Measurements from ENCODE around the gene SCYGR5. TPM values are rescaled to one million over a fixed set of nuclear protein-coding genes. Genes with fewer than 3 reads are reported as not detected.

The SCYGR5 gene
- total and polyA plus RNA-seq, 10 donors = not detected

DNA sequence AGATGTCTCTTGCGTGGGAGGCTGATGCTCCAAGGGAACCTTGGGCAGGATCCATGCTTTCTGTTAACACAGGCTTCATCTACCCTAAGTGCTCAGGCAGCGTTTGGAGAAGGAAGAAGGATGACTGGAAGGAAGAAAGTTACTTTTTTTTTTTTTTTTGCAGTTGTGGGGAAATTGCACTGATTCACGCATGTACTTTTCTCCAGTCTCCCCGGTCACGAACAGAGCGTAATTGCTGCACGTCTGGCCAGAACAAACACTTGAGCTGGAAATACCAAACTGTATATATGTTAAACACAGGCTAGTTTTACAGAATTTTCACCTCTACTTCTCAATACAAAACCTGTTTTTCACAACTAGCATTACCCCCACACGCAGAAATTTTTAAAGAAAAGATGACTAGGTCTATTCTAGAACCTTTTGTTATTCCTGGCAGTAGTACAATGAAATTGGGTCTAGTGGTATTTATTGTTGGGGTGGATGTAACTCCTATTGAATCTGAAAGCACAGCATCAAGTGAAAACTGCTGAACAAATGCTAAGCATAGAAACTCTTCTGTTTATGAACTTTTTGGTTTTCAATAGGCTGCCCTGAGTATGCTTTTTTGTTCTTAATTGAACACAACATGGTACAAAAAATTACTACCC, 9.3 kb upstream of the SCYGR5 start:
- Histone ChIP-seq H3K9me3 (no peaks in the 10 kb centered on the region), H3K27ac (no peak overlapping the region), H3K4me1 (peaks cover 0 to 6% (median 2%) of the 10 kb centered on the region in 6 donors), H3K4me3 (no peak overlapping the region), H3K36me3 (no peaks in the 10 kb centered on the region), H3K27me3 (replicated peaks in 1 of 7) (no peaks in the 10 kb centered on the region)
- intact Hi-C loops (cut with DNase I; ENCODE audit: low total_unique reads) = loop anchor here (5.0 kb wide), 1 partner anchor 110 kb away; no protein-coding TSS in a partner anchor
- no peak for TF ChIP-seq POLR2A (IDR thresholded peaks at IDR 0.05)
- TF ChIP-seq, protein P1, sequence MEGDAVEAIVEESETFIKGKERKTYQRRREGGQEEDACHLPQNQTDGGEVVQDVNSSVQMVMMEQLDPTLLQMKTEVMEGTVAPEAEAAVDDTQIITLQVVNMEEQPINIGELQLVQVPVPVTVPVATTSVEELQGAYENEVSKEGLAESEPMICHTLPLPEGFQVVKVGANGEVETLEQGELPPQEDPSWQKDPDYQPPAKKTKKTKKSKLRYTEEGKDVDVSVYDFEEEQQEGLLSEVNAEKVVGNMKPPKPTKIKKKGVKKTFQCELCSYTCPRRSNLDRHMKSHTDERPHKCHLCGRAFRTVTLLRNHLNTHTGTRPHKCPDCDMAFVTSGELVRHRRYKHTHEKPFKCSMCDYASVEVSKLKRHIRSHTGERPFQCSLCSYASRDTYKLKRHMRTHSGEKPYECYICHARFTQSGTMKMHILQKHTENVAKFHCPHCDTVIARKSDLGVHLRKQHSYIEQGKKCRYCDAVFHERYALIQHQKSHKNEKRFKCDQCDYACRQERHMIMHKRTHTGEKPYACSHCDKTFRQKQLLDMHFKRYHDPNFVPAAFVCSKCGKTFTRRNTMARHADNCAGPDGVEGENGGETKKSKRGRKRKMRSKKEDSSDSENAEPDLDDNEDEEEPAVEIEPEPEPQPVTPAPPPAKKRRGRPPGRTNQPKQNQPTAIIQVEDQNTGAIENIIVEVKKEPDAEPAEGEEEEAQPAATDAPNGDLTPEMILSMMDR (IDR thresholded peaks at IDR 0.05 in 8 of 11, conservative IDR thresholded peaks at IDR 0.05 in 3 of 11) = no peak
- no peak for TF ChIP-seq POLR2AphosphoS5 (IDR thresholded peaks at IDR 0.05)
- 75 to 91% (median 83%) methylated on average over 8 of the region's 8 CpGs for WGBS, 5 donors
- no peak for DNase-seq

DNA sequence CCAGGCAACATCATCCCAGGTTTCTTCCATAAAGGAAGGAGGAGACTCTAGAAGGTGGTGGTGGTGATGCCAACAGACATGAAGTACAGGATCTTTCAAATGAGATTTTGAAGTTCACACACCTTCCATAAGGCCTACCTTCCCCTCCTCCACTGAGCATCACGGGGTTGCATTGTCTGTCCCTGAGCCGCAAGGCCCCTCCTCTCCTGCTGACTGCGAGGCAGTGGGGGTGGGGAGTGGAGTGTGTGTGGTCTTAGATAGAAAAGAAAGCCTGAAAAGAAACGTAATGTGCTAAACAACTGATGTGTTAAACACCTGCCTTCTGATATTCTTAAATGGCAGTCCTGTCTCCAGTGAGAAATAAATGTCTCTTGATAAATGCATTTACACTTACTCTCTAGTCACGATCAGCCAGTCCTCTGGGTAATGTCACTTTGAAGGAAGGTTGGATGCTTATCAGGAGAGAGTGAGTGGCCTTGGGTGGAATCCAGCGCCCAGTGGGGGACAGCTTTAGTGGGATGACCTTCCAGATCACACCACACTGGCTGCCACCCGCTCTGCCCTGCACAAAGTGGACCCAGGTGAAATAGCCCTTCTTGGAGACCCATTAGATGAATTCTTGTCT, 5.5 kb upstream of the SCYGR5 start:
- 53 to 66% (median 62%) methylated on average over 7 of the region's 7 CpGs for WGBS, 5 donors
- peaks cover 0 to 6% (median 2%) of the 10 kb centered on the region in 6 donors for H3K4me1 ChIP-seq
- no peaks in the 10 kb centered on the region for H3K9me3 ChIP-seq
- TF ChIP-seq, protein P1 (IDR thresholded peaks at IDR 0.05 in 8 of 11, conservative IDR thresholded peaks at IDR 0.05 in 3 of 11) = no peak
- TF ChIP-seq POLR2A (IDR thresholded peaks at IDR 0.05) = no peak
- no peak for TF ChIP-seq POLR2AphosphoS5 (IDR thresholded peaks at IDR 0.05)
- no peak overlapping the region for H3K4me3 ChIP-seq
- H3K27me3 ChIP-seq (replicated peaks in 1 of 7) = no peaks in the 10 kb centered on the region
- intact Hi-C loops (cut with DNase I; ENCODE audit: low total_unique reads) = no loop called here
- no peaks in the 10 kb centered on the region for H3K36me3 ChIP-seq
- no peak overlapping the region for H3K27ac ChIP-seq
- DNase-seq = no peak

DNA sequence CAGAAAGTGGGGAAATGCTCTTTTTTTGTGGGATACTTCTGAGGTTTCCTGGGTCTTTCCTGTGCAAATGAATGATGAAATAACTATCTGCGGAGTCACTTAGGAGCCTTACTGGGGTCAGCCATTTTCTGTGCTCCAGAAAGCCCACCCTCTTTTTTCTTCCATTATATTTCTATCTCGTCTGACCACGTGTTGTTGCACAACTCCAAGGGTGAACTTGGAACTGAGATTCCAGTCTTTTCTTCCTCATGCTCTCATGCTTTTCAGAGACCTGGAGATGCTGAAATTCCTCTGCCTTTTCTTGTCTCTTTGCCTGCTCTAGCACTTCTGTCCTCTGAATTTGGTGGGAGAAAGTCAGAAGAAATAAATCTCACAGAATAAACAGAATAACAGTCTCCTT, 4.8 kb upstream of the SCYGR5 start:
- WGBS, 5 donors = 32 to 64% (median 44%) methylated on average over 3 of the region's 3 CpGs
- H3K9me3 ChIP-seq = no peaks in the 10 kb centered on the region
- no peak overlapping the region for H3K4me3 ChIP-seq
- no peaks in the 10 kb centered on the region for H3K27me3 ChIP-seq (replicated peaks in 1 of 7)
- intact Hi-C loops (cut with DNase I; ENCODE audit: low total_unique reads) = no loop called here
- peaks cover 0 to 6% (median 2%) of the 10 kb centered on the region in 6 donors for H3K4me1 ChIP-seq
- DNase-seq = no peak
- H3K36me3 ChIP-seq = no peaks in the 10 kb centered on the region
- no peak overlapping the region for H3K27ac ChIP-seq
- TF ChIP-seq POLR2AphosphoS5 (IDR thresholded peaks at IDR 0.05) = no peak
- TF ChIP-seq POLR2A (IDR thresholded peaks at IDR 0.05) = no peak
- TF ChIP-seq, protein P1 (IDR thresholded peaks at IDR 0.05 in 8 of 11, conservative IDR thresholded peaks at IDR 0.05 in 3 of 11) = no peak

DNA sequence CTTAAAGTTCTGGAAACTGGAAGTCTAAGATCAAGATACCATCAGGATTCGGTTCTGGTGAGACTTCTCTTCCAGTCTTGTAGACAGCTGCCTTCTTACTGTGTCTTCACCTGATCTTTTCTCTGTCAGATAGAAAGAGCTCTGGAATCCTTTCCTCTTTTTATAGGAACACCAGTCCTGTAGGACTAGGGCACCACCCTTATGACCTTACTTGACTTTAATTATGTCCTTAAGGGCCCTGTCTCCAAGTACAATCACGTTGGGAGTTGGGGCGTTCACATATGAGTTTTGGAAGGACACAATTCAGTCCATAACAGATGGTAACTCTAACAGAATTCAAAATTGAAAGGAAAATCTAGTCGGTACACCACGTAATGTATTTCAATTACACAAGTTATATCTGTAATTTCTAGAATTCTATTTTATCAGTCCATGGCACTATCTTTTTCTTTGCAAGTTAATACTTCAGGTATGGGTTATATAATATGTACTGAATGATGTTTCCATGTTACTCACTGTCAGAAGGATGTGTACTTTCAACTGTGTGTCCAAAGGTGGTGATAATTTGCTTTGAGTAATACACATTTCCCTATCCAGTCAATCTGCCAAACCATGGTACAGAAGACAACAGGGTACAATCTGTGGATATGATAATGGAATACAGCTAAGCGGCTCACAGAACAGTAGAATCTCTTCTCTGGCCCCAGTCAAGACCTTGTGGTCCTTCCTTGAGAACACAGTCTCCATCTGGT, 1.2 kb upstream of the SCYGR5 start:
- 78 to 89% (median 83%) methylated on average over 6 of the region's 6 CpGs for WGBS, 5 donors

More for the DNA sequence above, 1.2 kb upstream of the SCYGR5 start:
- H3K27me3 ChIP-seq (replicated peaks in 1 of 7) = no peaks in the 10 kb centered on the region
- H3K4me3 ChIP-seq = no peak overlapping the region
- no peaks in the 10 kb centered on the region for H3K4me1 ChIP-seq
- H3K27ac ChIP-seq = no peak overlapping the region
- no peaks in the 10 kb centered on the region for H3K36me3 ChIP-seq
- intact Hi-C loops (cut with DNase I; ENCODE audit: low total_unique reads) = no loop called here
- H3K9me3 ChIP-seq = no peaks in the 10 kb centered on the region
- TF ChIP-seq, protein P1 (IDR thresholded peaks at IDR 0.05 in 8 of 11, conservative IDR thresholded peaks at IDR 0.05 in 3 of 11) = no peak
- TF ChIP-seq POLR2AphosphoS5 (IDR thresholded peaks at IDR 0.05) = no peak
- no peak for TF ChIP-seq POLR2A (IDR thresholded peaks at IDR 0.05)
- DNase-seq = no peak
